Mammary epithelial cell (primary cell): ENCODE measurements around the gene TRPV6.

Experiments used
- EZH2 ChIP-seq: IDR thresholded peaks from 2 replicates; pipeline ENCODE4 v1.6.1; 2012; ENCODE audit warnings: low read length, inconsistent platforms, borderline replicate concordance
- TF ChIP-seq, protein P1 (sequence below), 2 donors: IDR thresholded peaks in 1 of 2; conservative IDR thresholded peaks in 1 of 2; 2 replicates each; pipeline ENCODE4 v1.5.1; 2011 to 2012; ENCODE audit warnings: inconsistent platforms in 2 of 2, low read length in 2 of 2, mild to moderate bottlenecking in 2 of 2, control low read depth in 1 of 2, low read depth in 1 of 2; ENCODE audit not compliant: insufficient read depth in 1 of 2; ENCODE audit errors: extremely low read depth in 1 of 2

- no peak for TF ChIP-seq EZH2
- TF ChIP-seq, protein P1, sequence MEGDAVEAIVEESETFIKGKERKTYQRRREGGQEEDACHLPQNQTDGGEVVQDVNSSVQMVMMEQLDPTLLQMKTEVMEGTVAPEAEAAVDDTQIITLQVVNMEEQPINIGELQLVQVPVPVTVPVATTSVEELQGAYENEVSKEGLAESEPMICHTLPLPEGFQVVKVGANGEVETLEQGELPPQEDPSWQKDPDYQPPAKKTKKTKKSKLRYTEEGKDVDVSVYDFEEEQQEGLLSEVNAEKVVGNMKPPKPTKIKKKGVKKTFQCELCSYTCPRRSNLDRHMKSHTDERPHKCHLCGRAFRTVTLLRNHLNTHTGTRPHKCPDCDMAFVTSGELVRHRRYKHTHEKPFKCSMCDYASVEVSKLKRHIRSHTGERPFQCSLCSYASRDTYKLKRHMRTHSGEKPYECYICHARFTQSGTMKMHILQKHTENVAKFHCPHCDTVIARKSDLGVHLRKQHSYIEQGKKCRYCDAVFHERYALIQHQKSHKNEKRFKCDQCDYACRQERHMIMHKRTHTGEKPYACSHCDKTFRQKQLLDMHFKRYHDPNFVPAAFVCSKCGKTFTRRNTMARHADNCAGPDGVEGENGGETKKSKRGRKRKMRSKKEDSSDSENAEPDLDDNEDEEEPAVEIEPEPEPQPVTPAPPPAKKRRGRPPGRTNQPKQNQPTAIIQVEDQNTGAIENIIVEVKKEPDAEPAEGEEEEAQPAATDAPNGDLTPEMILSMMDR (conservative IDR thresholded peaks at IDR 0.05 in 1 of 2, IDR thresholded peaks at IDR 0.05 in 1 of 2; ENCODE audit: extremely low read depth in 1 of 2, insufficient read depth in 1 of 2, low read depth in 1 of 2, low read length in 2 of 2): no peak
Observed at GRCh38 chr7:142857625-142858024, 27.9 kb downstream of the TRPV6 start.
